Keratinocyte (primary cell): ENCODE data around the gene ZNF486. TPM values are rescaled to one million over a fixed set of nuclear protein-coding genes. Genes with fewer than 3 reads are reported as not detected.

Experiments used
- DNase-seq: peaks from one replicate; pipeline ENCODE4 v3.0.0-alpha.2; 2011; ENCODE audit warnings: low read depth, missing footprints, low spot score
- FAIRE-seq: peaks from 2 replicates; lab custom pipeline; 2011; peaks lifted over from hg19 to GRCh38; lab: Jason Lieb, UNC
- H2AFZ ChIP-seq: 2 replicates; pipeline ENCODE4 v1.6.0; 2012; ENCODE audit warnings: low read length, control low read depth, inconsistent platforms; ENCODE audit not compliant: control insufficient read depth
- H3K27ac ChIP-seq: 2 replicates; pipeline ENCODE4 v1.5.1; 2011; ENCODE audit warnings: low read length; ENCODE audit not compliant: control insufficient read depth, insufficient read depth
- H3K27me3 ChIP-seq: 3 replicates; pipeline ENCODE4 v1.6.0; 2011; ENCODE audit warnings: low read length; ENCODE audit not compliant: control insufficient read depth, insufficient read depth; ENCODE audit errors: extremely low read depth
- H3K36me3 ChIP-seq, 2 experiments: 2 replicates in 1 of 2; 3 replicates in 1 of 2; pipeline ENCODE4 v1.5.1; 2011; ENCODE audit warnings: low read length in 2 of 2, mild to moderate bottlenecking in 1 of 2; ENCODE audit not compliant: control insufficient read depth in 2 of 2, insufficient read depth in 2 of 2; ENCODE audit errors: extremely low read depth in 1 of 2
- H3K4me1 ChIP-seq: 3 replicates; pipeline ENCODE4 v1.5.1; 2011; ENCODE audit warnings: low read length; ENCODE audit not compliant: control insufficient read depth, insufficient read depth; ENCODE audit errors: extremely low read depth
- H3K4me2 ChIP-seq: 3 replicates; pipeline ENCODE4 v1.6.0; 2011; ENCODE audit warnings: low read depth, low read length; ENCODE audit not compliant: control insufficient read depth, insufficient read depth; ENCODE audit errors: extremely low read depth
- H3K4me3 ChIP-seq, 3 experiments: fragments of 200-600 bp in 1 of 3; sonication (generic) in 1 of 3; 2 replicates in 2 of 3; 3 replicates in 1 of 3; pipeline ENCODE4 v1.5.1; 2011 to 2016; ENCODE audit warnings: low read length in 3 of 3, mild to moderate bottlenecking in 3 of 3, control low read depth in 2 of 3, inconsistent platforms in 1 of 3, low read depth in 1 of 3, mixed read lengths in 1 of 3, mixed run types in 1 of 3, moderate library complexity in 1 of 3; ENCODE audit not compliant: control insufficient read depth in 2 of 3, insufficient read depth in 2 of 3; ENCODE audit errors: extremely low read depth in 1 of 3
- H3K79me2 ChIP-seq: 2 replicates; pipeline ENCODE4 v1.6.0; 2012; ENCODE audit warnings: low read length; ENCODE audit not compliant: control insufficient read depth, insufficient read depth
- H3K9ac ChIP-seq: 3 replicates; pipeline ENCODE4 v1.6.0; 2011; ENCODE audit warnings: low read length; ENCODE audit not compliant: control insufficient read depth, insufficient read depth; ENCODE audit errors: extremely low read depth
- H3K9me1 ChIP-seq: 3 replicates; pipeline ENCODE4 v1.6.0; 2011; ENCODE audit warnings: low read length; ENCODE audit not compliant: control insufficient read depth, insufficient read depth; ENCODE audit errors: extremely low read depth
- H3K9me3 ChIP-seq: 2 replicates; pipeline ENCODE4 v1.5.1; 2012; ENCODE audit warnings: low read depth, low read length; ENCODE audit not compliant: control insufficient read depth
- H4K20me1 ChIP-seq: 3 replicates; pipeline ENCODE4 v1.6.0; 2011; ENCODE audit warnings: low read length; ENCODE audit not compliant: control insufficient read depth, insufficient read depth; ENCODE audit errors: extremely low read depth
- EZH2 ChIP-seq: IDR thresholded peaks from one replicate; pipeline ENCODE4 v1.6.1; 2012; ENCODE audit warnings: inconsistent platforms, mild to moderate bottlenecking, low read length, moderate library complexity
- dilution Hi-C: fragments of 300-500 bp; cut with MboI; formaldehyde crosslinking; loops from one replicate; pipeline ENCODE4 v1.7.0; 2020; ENCODE audit warnings: low sequenced_read_pairs; ENCODE audit not compliant: extremely low pct_ligation_motif_present
- polyA plus RNA-seq, 5 experiments: library from polyadenylated mRNA; depleted of rRNA in 3 of 5; stranded (reverse) in 3 of 5; stranded (forward) in 1 of 5; unstranded in 1 of 5; fragments of >200 nt; gene quantifications; 1 replicate in 1 of 5; 2 replicates in 3 of 5; 3 replicates in 1 of 5; pipeline versions ENCODE4 v1.2.1 to v1.2.3, GENCODE V29; 2011 to 2012; ENCODE audit warnings: missing spikeins in 2 of 5, low read depth in 1 of 5, low replicate concordance in 1 of 5
- TF ChIP-seq, protein P1 (sequence below), 3 experiments: IDR thresholded peaks in 1 of 3; conservative IDR thresholded peaks in 1 of 3; optimal IDR thresholded peaks in 1 of 3; 2 replicates in 2 of 3; 3 replicates in 1 of 3; pipeline versions ENCODE3 to v1.5.1; 2011; ENCODE audit warnings: low read length in 3 of 3, mild to moderate bottlenecking in 3 of 3, moderate library complexity in 2 of 3, control low read depth in 1 of 3, inconsistent platforms in 1 of 3; ENCODE audit not compliant: insufficient read depth in 2 of 3; ENCODE audit errors: extremely low read depth in 1 of 3

Gene ZNF486
- polyA plus RNA-seq, 1 donor (not counting 4 experiments of a cell fraction or from before 2014, with no cell fraction given), result 5.4 TPM

DNA sequence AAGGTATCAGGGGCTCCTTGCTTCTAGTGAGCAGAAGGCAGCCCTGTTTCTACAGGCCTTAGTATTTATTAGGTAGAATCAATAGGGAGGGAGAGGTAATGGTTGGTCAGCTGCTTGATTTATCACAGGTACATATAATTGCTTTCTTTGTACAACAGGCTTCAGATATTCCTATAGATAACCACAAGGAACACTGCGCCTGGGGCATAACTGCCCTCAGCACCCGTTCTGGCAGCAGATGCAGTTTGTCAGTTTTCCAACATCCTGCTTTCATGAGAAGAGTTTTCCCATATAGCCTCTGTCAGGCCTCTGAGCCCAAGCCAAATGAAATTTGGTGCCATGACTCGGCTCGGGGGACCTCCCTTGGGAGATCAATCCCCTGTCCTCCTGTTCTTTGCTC is 12.4 kb upstream of the ZNF486 start:
- TF ChIP-seq, protein P1, sequence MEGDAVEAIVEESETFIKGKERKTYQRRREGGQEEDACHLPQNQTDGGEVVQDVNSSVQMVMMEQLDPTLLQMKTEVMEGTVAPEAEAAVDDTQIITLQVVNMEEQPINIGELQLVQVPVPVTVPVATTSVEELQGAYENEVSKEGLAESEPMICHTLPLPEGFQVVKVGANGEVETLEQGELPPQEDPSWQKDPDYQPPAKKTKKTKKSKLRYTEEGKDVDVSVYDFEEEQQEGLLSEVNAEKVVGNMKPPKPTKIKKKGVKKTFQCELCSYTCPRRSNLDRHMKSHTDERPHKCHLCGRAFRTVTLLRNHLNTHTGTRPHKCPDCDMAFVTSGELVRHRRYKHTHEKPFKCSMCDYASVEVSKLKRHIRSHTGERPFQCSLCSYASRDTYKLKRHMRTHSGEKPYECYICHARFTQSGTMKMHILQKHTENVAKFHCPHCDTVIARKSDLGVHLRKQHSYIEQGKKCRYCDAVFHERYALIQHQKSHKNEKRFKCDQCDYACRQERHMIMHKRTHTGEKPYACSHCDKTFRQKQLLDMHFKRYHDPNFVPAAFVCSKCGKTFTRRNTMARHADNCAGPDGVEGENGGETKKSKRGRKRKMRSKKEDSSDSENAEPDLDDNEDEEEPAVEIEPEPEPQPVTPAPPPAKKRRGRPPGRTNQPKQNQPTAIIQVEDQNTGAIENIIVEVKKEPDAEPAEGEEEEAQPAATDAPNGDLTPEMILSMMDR (optimal IDR thresholded peaks at IDR 0.05 in 1 of 3, IDR thresholded peaks at IDR 0.05 in 1 of 3, conservative IDR thresholded peaks at IDR 0.05 in 1 of 3; ENCODE audit: extremely low read depth in 1 of 3, insufficient read depth in 2 of 3, low read length in 3 of 3), result no peak
- no peak for TF ChIP-seq EZH2
- Histone ChIP-seq H3K9me3 (peaks cover 4% of the 10 kb centered on the region), H3K9ac (no peak overlapping the region), H3K4me3 (no peak overlapping the region), H3K27ac (no peak overlapping the region), H4K20me1 (no peaks in the 10 kb centered on the region), H3K79me2 (no peaks in the 10 kb centered on the region), H3K4me2 (no peak overlapping the region), H3K4me1 (no peaks in the 10 kb centered on the region), H2AFZ (no peak overlapping the region), H3K9me1 (no peaks in the 10 kb centered on the region), H3K36me3 (no peaks in the 10 kb centered on the region), H3K27me3 (no peaks in the 10 kb centered on the region)
- dilution Hi-C loops, result no loop called here
- FAIRE-seq (no peak), DNase-seq (no peak)

DNA sequence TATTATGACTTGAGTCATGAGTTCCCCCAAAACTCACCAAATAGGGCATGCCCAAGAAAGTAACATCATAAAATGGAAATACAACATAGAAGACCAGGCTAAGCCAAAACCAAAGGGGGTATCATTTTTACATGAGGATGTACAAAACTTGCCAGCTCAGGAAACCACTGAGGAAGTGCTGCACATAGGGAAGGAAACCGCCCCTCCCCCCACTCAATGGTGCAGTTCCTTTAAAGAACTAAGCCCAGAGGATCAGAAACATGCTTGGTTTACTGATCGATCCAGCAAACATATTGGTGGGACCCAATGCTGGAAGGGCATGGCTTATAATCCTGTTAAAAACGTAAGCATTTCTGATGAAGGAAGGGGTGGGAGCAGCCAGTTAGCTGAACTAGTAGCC is 4.2 kb upstream of the ZNF486 start:
- Histone ChIP-seq H3K4me2 (no peak overlapping the region), H3K9ac (no peak overlapping the region), H3K36me3 (no peaks in the 10 kb centered on the region), H3K79me2 (peaks cover 3% of the 10 kb centered on the region), H3K27me3 (no peaks in the 10 kb centered on the region), H3K4me1 (no peaks in the 10 kb centered on the region), H3K4me3 (no peak overlapping the region), H3K9me3 (no peaks in the 10 kb centered on the region), H3K27ac (no peak overlapping the region), H4K20me1 (no peaks in the 10 kb centered on the region), H2AFZ (no peak overlapping the region), H3K9me1 (no peaks in the 10 kb centered on the region)
- FAIRE-seq (no peak), DNase-seq (no peak)
- dilution Hi-C loops, result no loop called here
- no peak for TF ChIP-seq EZH2
- TF ChIP-seq, protein P1 (optimal IDR thresholded peaks at IDR 0.05 in 1 of 3, IDR thresholded peaks at IDR 0.05 in 1 of 3, conservative IDR thresholded peaks at IDR 0.05 in 1 of 3; ENCODE audit: extremely low read depth in 1 of 3, insufficient read depth in 2 of 3, low read length in 3 of 3), result no peak
